Measurements from ENCODE around the gene UTP11. TPM values are rescaled to one million over a fixed set of nuclear protein-coding genes. Genes with fewer than 3 reads are reported as not detected.

UTP11 gene
- total and polyA plus RNA-seq, 2 of the 8 experiments (the other 6 are each of a cell fraction or from before 2014, with no cell fraction given): 19.5 to 60.5 TPM

DNA sequence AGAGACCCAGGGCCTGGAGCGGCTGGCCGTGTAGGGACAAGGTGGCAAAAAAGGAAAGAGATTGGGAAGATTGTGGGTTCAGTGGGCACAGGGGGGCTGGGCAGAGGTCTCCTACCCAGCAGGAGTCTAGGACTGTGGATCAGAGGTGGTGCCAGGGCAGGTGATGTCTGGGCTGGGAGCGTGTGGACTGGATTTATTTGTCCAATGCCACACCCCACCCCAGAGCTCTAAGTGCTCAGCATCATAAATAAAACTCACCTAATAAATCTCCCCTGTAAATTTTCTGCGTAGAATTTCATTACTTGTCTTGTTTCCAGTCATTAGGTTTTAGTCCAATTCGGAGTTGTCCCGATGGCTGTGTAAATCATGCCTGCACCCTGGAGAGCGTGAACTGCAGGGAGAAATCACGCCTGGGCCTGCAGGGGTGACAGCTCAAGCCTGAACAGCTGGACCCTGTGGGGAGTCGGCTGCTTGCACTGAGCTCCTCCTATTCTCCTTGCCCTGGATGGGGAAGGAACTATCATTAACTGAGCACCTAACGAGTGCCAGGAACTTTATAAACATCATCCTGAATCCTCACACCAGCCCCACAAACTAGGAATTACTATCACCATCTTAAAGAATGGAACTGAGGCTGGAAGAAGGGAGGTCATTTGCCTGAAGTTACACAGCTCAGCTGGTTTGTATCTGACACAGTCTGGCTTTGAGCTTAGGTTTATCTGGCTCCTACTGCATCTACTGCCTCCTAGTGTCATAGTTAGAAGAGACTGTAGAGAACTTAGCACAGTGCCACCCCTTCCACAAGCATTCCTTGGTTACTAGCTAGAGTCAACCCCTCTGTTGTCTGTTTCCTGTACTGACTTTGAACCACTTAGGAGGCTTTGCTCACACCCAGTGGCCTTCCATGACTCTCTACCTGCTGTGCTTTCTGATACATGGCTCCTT lies 59.0 kb downstream of the UTP11 start (continued):
- TF ChIP-seq, protein P1, sequence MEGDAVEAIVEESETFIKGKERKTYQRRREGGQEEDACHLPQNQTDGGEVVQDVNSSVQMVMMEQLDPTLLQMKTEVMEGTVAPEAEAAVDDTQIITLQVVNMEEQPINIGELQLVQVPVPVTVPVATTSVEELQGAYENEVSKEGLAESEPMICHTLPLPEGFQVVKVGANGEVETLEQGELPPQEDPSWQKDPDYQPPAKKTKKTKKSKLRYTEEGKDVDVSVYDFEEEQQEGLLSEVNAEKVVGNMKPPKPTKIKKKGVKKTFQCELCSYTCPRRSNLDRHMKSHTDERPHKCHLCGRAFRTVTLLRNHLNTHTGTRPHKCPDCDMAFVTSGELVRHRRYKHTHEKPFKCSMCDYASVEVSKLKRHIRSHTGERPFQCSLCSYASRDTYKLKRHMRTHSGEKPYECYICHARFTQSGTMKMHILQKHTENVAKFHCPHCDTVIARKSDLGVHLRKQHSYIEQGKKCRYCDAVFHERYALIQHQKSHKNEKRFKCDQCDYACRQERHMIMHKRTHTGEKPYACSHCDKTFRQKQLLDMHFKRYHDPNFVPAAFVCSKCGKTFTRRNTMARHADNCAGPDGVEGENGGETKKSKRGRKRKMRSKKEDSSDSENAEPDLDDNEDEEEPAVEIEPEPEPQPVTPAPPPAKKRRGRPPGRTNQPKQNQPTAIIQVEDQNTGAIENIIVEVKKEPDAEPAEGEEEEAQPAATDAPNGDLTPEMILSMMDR (IDR thresholded peaks at IDR 0.05; ENCODE audit: control extremely low read depth in 1 of 3, insufficient read depth in 1 of 3, low read depth in 1 of 3, low read length in 3 of 3): peak in 2 of 3 experiments; percentile 74; a peak in 3 of 4 replicates
- TF ChIP-seq SIN3A (conservative IDR thresholded peaks at IDR 0.05 in 1 of 2, IDR thresholded peaks at IDR 0.05 in 1 of 2; ENCODE audit: low read depth in 1 of 2, low read length in 2 of 2) (0 out of 4 replicates have a peak, but pooled peaks have one; percentile 42 to 52), RAD21 (IDR thresholded peaks at IDR 0.05 in 1 of 2, conservative IDR thresholded peaks at IDR 0.05 in 1 of 2; ENCODE audit: low read depth in 2 of 2, low read length in 2 of 2) (peak; percentile 49 to 67), SIX5 (IDR thresholded peaks at IDR 0.05; ENCODE audit: low read depth, low read length) (no peak), TAF1 (IDR thresholded peaks at IDR 0.05; ENCODE audit: low read depth, low read length) (no peak)
- TF ChIP-seq, protein P2, sequence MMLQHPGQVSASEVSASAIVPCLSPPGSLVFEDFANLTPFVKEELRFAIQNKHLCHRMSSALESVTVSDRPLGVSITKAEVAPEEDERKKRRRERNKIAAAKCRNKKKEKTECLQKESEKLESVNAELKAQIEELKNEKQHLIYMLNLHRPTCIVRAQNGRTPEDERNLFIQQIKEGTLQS (IDR thresholded peaks at IDR 0.05; ENCODE audit: insufficient read depth, low read depth, low read length): no peak
